ENCODE measurements around the gene PAX9.
"Not testable (repeated sequence)": the region's sequence is repeated elsewhere in the genome, so short reads cannot be mapped to it uniquely, and the experiment has no call there.

The PAX9 gene

GRCh38 chr14:36676236-36676635 is 14.6 kb downstream of the PAX9 start:
- no peak for FAIRE-seq

- FAIRE-seq = no peak
Observed at GRCh38 chr14:36682338-36682737, 20.7 kb downstream of the PAX9 start.

DNA sequence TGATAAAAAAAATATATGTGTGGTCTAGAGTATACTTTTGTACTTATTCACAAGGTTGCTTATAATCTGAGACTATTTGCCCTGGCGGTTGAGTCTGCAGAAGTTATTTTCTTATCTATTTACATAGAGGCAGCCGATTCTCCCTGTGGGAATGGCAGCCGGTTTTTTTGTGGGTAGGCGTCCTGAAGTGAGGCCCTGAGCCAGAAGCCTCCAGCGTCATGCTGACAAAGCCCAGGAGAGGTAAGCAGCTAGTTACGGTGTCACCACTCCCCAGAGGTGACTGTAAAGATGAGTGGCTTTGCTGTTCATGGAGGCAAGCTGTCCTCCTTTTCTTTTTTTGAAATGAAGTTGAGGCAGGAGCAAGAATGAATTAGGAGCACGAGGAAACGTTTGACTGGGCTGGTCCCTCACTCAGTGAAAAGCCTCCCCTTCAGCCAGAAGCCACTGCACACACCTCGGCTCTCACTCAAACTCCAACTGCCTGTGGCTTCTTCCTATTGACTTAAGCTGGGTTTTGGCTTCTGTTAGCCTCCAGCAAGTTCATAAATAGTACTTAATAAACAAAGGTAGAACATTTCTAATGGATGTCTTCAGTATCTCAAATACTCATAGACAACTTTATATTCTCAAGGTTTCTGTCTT is 21.5 kb downstream of the PAX9 start:
- no peak for FAIRE-seq

DNA sequence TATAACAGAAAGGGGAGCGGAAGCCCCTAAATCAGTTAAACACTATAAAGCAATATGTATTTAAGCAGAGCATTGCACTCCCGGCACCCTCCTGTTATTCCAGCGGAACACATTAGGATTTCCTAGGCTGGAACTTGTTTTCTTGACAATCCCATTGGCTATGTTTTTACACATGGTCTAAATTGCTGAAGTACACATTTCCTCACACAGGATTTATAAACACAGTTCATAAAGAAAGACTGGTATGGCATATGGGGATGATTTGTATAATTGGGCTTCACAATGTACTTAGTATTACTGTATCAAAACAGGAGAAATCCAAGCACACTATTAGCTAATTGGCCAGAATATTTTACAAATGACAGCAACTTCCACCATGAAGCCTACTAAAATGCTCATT is 23.3 kb downstream of the PAX9 start:
- no peak for FAIRE-seq

- no peak for FAIRE-seq
Observed at GRCh38 chr14:36690311-36691040, 28.8 kb downstream of the PAX9 start.

- FAIRE-seq = not testable (repeated sequence)
Observed at GRCh38 chr14:36699420-36699819, 37.8 kb downstream of the PAX9 start.

- FAIRE-seq = no peak
Observed at GRCh38 chr14:36700651-36701050, 39.0 kb downstream of the PAX9 start.

DNA sequence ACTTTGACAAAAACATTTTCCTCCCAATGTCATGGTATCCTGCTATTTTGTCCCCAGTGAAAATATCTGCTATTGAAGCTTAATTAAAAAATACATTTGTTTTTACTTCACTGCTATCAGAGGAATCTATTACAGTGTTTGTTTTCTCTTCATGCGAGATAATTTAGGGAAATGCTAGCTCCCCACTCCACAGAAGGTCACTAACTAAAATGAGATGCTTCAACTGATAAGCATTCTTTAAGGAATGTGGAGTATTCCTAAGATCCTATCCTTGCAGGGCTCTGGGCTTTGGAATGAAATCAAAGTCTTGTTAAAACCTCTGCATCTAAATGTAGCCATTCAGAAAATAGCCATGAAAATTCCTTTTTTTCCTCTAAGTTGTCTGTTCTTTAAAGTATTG is 39.5 kb downstream of the PAX9 start:
- FAIRE-seq = peak; percentile 97

DNA sequence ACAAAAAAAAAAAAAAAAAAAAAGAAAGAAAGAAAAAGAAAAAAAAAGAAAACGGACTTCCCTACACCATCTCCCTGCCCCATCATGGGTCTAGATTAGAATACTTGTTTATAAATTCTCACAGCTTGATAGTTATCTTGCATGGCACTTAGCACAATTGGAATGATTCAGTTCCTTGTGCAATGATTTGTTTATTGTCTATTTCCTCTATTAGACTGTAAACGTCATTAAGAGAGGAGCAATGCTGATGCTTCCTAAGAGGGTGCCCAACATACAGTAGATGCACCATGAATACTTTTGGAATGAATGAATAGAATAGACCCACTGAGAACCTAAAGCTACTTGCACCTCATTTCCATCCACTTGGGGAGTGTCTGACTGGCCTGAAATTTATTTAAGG is 40.8 kb downstream of the PAX9 start:
- no peak for FAIRE-seq

GRCh38 chr14:36707570-36707969 is 45.9 kb downstream of the PAX9 start:
- FAIRE-seq = no peak

DNA sequence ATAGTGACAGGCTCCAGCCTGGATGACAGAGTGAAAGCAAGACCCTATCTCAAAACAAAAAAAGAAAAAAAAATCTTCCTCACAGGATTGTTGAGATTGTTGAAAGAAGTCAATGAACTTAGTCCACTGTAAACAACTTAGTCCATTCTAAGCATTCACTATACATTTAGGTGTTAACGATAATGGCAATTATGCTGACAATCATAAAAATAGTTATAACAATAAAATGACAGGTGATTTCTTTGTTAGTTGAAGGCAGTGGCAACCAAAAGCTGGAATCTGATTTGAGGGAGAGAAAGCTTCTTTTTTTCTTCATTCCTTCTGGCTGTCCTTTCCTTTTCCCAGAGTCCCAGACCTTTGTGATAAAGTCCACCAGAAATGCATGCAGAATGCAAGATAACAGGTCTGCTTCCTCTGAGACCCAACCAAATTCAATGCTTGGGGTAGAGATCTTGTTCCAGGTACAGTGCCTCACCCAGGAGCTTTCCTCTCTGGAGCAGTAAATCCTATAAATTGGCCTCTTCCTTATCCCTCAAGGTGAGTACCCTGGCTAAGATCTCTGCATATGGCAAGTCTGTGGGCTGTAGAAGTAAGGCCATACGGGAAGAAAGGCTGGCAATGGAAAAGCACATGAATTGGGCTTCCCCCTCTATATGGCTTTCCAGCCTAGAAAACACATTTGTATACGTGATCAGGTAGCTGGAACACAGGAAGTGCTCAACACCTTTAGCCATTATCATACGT is 52.5 kb downstream of the PAX9 start:
- no peak for FAIRE-seq

DNA sequence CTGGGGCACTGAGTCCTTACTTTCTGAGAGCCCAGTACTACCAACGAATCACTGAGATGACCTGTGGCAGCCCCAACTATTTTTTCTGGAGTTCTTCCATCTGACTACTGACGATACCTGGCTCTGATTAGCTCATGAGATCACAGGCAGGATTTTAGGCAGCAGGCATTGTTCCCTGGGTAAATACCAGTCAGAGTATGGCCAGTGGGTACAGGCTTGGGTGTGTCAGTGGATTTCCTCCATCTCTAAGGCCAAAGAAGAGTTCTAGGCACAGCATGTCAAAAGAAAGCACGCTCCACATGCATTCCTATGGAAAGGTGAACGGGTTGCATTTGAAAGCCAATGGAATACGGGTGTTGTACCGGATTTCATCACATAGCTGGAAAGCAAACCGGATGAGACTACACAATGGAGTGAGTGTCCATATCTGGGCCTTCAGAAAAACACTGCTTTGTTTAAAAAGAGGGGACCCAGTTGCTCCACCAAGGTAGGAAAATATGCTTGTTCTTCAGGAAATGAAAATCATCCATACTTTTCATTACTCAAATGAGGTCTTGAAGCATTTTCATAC is 55.0 kb downstream of the PAX9 start:
- no peak for FAIRE-seq

- no peak for FAIRE-seq
Observed at GRCh38 chr14:36717363-36717762, 55.7 kb downstream of the PAX9 start.

DNA sequence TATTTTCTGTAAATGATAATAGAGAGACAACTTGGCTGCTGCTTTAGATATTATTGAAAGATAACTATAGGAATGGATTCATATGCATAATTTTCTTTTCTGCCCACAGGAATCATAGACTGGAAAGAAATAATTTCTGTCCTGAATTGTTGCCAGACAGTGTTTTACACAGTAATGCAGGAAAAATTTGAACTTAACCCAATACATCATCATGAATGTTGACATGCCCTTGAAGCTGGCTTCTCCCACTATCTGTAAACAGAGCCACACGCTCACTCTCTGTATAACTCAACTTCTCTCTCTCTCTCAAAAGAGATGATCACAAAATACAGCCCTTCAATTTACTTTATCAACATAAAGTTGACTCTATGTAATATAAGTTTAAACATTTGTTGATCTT is 56.6 kb downstream of the PAX9 start:
- no peak for FAIRE-seq

DNA sequence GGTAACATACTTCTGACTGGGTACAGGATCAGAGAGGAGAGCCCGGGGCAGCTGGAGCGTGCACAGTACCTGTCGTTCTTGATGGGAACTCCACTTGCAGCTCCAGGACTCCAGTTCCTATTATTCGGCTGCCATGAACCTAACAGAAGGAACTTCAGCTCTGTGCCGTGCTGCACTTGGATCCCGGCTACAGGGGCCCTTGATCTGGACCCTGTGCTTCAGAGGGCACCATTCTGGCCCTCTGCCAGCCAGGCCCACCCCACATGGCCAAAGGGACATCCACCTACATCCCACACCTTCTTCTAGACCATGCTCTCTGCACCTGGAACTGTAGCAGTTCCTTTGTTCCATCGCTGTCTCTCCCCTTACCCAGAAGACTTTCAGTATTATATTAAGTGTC is 58.2 kb downstream of the PAX9 start:
- no peak for FAIRE-seq

GRCh38 chr14:36720657-36721056 is 59.0 kb downstream of the PAX9 start:
- no peak for FAIRE-seq

DNA sequence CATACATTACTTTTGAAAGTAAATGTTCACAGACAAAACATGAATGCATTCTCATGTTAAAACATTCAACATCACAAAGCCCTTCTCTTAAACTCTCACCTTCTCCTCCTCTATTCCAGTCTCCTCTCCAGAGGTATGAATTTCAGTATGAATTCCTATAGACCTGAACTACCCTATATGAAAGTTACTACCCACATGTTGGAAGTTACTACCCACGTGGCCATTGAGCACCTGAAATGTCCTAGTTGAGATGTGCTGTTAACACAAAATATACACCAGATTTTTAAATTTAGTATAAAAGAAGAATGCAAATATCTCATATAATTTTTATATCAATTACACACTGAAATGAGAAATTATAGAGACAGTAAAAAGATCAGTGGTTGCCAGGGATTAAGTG is 60.2 kb downstream of the PAX9 start:
- FAIRE-seq = no peak

- FAIRE-seq = no peak
Observed at GRCh38 chr14:36723530-36723929, 61.9 kb downstream of the PAX9 start.

GRCh38 chr14:36724162-36724561 is 62.5 kb downstream of the PAX9 start:
- FAIRE-seq = no peak

DNA sequence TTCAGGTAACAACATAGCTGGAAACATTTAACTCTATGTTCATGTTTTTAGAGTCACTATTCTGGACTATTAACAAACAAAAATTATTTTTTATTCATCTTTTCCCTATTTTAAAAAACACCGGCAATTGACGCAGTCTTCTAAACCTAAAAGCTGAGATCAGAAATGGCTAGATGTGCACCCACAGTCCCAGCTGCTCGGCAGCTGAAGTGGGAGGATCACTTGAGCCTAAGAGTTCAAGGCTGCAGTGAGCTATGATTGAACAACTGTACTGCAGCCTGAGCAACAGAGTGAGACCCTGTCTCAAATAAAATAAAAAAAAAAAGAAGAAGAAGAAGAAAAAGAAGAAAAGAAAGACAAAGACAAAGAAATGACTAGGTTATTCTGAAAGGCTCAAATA is 64.5 kb downstream of the PAX9 start:
- no peak for FAIRE-seq
